Measurements from ENCODE around the gene SHC1.

GRCh38 chr1:155002464-155003226, 32.1 kb upstream of the SHC1 start, which contains the start of gene ZBTB7B:
- TF ChIP-seq POLR2A (IDR thresholded peaks at IDR 0.05; ENCODE audit: low read length): peak; percentile 37
- no peak for TF ChIP-seq GATA1 (IDR thresholded peaks at IDR 0.05; ENCODE audit: low read depth, low read length)

Measured in erythroblast (primary cell).